GM19035 (cell line): ENCODE measurements around the gene SLC2A5.

Experiments
- ATAC-seq: cut with Tn5 transposase; IDR thresholded peaks from one replicate; pipeline ENCODE4 v1.9.1; 2021; ENCODE audit not compliant: unreplicated experiment

SLC2A5 gene

DNA sequence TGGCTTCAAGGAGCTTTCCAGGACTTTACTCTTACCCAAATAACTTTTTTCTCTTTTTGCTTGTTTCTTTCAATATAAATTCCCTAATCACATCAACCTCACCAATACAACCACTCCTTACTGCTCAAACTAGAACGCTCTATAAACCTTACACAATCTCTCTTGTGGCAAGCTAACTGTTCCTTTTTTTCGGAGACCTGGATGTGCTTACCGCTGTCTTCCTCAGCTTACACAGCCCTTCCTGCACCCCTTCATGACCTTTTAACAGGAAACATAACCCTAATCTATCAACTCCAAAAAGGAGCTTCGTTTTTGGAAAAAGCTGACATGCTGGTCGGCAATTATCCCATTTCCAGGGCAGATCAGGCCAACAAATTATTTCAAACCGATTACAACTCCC lies 24.1 kb upstream of the SLC2A5 start:
- no peak for ATAC-seq

GRCh38 chr1:9093091-9093490 lies 23.7 kb upstream of the SLC2A5 start:
- no peak for ATAC-seq

- ATAC-seq = no peak
These were observed 19.4 kb upstream of the SLC2A5 start for GRCh38 chr1:9088807-9089206.

DNA sequence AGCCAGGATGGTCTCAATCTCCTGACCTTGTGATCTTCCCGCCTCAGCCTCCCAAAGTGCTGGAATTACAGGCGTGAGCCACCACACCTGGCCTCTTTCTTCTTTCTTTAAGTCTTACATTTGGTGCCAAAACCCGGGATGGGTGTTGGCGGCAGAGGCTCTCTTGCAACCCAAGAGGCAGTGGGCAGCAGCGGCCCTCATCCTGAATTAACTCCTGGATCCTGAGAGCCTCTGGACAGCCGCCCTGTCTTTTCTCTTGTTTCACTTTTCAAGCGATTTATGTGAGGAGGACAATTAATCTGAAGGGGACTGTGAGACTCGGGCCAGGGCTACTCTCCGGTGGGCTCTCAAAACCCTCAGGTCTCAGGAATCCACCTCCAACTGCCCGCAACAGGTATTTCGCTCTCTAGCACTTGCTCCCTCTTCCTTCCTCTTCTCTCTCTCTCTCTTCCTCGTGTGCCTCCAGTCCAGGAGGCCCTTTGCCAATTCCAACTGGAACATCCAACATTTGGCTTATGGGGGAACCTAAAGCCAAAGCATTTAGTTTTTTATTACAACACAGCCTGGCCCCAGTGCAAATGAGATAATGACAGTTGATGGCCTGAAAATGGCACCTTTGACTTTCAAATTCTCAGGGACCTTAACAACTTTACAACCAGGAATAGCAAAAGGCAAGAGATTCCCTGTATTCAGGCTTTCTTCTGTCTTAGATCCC lies 18.1 kb upstream of the SLC2A5 start:
- no peak for ATAC-seq

DNA sequence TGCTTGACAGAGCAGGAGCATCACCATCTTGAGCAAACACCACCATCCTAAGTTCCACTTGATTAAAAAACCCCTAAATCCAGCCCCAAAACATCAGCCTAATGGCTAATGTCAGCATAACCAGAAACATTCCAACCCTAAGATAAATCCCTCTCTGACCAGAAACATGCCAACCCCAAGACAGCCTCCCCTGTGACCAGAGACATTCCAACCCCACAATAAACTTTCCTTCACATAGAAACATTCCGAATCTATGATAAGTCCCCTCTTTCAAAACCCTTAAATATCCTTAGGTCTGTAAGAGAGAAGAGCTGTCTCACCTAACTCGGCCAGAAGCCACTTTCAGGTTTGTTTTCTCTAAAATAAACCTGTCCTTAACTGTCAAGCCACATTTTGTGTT lies 17.4 kb upstream of the SLC2A5 start:
- no peak for ATAC-seq

DNA sequence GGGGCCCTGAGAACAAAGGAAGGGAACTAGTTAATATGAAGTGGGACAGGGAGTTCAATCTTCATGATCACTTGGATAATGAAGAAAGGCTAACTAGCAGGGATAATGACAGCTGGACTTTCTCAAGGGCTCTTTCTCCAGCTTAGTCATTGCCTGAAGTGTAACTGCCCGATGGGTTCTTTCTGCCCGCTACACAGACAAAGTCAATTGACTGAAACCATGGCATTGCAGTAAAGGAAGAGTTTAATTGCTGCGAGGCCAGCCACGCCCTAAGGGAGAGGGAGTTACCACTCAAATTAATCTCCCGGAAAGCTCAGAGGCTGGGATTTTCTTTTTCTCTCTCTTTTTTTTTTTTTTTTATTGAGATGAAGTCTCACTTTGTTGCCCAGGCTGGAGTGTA lies 16.6 kb upstream of the SLC2A5 start:
- no peak for ATAC-seq

- no peak for ATAC-seq
These were observed 16.0 kb upstream of the SLC2A5 start for GRCh38 chr1:9085306-9085940.

GRCh38 chr1:9084906-9085305 lies 15.5 kb upstream of the SLC2A5 start:
- no peak for ATAC-seq

DNA sequence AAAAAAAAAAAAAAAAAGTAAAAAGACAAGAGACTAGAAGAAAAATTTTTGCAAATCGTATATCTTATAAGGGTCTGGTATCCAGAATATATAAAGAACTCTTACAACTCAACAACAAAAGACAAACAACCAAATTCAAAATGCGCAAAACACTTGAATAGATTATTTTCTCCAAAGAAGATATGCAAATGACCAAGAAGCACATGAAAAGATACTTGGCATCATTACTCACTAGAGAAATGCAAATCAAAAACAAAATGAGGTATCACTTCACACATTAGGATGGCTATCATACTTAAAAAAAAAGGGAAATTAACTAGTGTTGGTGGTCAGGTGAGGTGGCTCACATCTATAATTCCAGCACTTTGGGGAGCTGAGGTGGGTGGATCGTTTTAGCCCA lies 12.0 kb upstream of the SLC2A5 start:
- ATAC-seq = no peak

DNA sequence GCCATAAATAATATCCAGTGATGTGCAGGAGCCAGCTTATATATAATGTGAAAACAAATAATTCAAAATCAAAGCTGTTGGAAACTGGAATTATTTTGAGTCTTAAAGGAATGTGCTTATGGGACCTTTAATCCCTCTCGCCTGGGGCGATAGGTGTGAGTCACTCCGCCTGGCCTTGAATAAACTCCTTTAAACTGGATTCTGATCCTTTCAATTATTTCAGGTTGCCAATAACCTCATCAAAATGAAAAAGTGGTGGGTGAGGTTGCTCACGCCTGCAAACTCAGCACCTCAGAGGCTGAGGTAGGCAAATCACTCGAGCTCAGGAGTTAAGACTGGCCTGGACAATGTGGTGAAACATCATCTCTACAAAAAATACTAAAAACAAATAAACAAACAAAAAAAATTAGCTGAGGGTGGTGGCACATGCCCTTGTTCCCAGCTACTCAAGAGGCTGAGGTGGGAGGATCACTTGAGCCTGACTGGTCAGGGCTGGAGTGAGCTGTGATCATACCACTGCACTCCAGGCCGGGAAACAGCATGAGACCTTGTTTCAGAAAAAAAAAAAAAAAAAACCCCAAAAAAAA lies 11.4 kb upstream of the SLC2A5 start:
- ATAC-seq = peak; percentile 22

DNA sequence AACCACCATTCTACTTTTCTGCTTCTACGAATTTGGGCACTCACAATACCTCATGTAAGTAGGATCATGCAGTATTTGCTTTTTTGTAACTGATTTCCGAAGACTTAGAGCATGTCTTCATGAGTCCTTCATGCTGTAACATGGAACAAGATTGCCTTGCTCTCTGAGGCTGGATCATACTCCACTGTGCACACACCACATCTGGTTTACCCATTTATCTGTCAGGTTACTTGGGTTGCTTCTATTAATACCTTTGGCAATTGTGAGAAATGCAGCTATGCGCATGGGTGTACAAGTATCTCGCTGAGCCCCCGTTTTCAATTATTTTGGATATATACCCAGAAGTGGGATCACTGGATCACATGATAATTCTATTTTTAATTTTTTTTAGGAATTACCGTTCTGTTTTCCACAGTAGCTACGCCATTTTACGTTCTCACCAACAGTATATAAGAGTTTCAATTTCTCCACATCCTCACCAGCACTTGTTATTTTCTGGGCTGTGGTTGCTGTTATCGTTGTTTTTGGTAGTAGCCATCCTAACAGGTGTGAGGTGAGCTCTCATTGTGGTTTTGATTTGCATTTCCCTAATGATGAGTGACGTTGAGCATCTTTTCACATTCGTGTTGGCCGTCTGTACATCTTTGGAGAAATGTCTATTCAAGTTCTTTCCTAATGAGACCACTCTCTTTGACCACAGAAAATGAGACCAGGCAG lies 10.7 kb upstream of the SLC2A5 start:
- ATAC-seq = peak; percentile 54

- no peak for ATAC-seq
These were observed 9.5 kb upstream of the SLC2A5 start for GRCh38 chr1:9078752-9079500.

DNA sequence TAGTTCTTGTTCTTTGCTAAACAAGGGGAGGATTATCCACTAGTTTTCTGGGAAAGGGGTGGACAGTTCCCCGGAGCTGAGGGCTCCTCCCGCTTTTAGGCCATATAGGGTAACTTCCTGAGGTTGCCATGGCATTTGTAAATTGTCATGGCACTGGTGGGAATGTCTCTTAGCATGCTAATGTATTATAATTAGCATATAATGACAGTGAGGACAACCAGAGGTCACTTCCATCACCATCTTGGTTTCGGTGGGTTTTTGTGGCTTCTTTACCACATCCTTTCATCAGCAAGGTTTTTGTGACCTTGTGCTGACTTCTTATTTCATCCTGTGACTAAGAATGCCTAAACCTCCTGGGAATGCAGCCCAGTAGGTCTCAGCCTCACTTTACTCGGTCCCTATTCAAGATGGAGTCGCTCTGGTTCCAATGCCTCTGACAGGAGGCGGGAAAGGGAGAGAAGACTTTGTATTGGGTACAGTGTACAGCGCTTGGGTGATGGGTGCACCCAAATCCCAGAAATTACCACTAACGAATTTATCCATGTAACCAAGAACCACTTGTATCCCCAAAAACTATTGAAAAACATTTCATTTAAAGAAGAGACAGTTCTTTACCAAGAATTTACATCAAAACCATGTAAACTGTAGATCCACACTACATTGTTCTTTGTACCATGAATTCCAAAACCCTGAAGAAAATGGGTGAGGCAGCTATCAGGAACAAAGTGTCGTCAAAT lies 8.7 kb upstream of the SLC2A5 start:
- no peak for ATAC-seq

DNA sequence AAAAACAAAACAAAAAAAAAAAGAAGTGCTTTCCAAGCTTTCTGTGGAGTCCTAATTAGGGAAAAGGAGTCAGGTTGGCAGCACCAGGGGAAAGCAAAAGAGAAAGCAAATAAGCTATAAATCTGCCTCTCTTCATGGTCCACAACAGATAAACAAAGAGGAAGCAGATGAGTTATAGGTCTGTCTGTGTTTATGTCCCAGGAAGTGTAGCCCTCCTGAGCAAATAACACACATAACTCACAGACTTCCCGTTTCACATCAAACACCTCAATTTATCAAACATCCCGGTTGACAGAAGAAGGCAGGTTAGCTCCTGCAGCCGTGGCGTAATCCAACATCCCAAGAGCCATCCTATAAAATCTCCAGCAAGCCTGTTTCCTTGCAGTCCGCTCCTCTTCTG lies 5.6 kb upstream of the SLC2A5 start:
- no peak for ATAC-seq

GRCh38 chr1:9073143-9073542 lies 3.7 kb upstream of the SLC2A5 start:
- no peak for ATAC-seq

GRCh38 chr1:9071554-9072235 lies 2.3 kb upstream of the SLC2A5 start:
- no peak for ATAC-seq

- ATAC-seq = no peak
These were observed 1.1 kb upstream of the SLC2A5 start for GRCh38 chr1:9070486-9070885.

GRCh38 chr1:9068981-9069325 lies 482 bp downstream of the SLC2A5 start:
- ATAC-seq = no peak

DNA sequence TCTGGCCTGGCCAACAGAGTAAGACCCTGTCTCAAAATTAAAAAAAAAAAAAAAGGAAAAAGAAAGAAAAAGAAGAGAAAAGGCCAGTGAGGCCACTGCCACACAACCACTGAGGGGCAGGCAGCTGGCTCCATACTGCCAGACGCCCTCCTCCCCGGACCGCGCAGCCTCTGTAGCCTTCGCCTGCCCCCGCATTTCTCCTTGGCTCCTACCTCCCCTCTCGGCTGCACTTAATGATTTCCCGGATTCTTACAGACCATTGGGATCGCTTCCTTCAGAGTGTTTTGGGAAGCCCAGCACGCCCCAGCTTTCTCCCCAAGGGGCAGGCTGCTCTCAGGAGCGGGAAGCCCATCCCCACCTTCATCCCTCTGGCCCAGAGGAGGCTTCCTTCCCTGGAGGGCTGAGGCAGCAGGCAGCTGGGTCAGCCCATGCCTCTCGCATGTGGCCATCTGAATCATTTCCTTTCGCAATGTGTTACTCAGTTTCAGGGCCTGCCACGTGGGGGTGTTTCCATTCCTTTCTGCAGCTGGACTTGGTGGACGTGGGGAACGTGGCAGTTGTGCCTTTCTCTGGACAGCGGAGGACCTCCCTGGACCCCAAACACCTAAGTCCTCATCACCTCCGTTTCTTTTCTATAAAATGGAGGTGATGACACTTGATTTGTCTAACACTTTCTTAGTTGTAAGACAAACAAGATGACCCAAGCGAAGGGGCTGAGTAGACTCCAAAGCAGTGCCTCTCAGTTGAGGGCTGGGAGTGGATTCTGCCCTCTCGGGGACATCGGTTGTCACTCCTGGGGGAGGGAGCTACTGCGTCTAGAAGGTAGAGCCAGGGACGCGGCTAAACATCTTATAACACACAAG lies 2.3 kb downstream of the SLC2A5 start:
- ATAC-seq = no peak
